ENCODE measurements around the gene PATJ. TPM values are rescaled to one million over a fixed set of nuclear protein-coding genes. Genes with fewer than 3 reads are reported as not detected.
A peak's percentile ranks its signal among the peaks of the same experiment; 100 is the strongest.

Gene PATJ
- total RNA-seq, 2 donors from 2014 or later = 47.8 to 64.5 TPM

GRCh38 chr1:61732726-61733125 lies 9.6 kb upstream of the PATJ start:
- Histone ChIP-seq H3K36me3 (no peaks in the 10 kb centered on the region), H3K9me3 (no peaks in the 10 kb centered on the region), H3K4me1 (ENCODE audit: control insufficient read depth in 1 of 2, low read depth in 2 of 2) (no peaks in the 10 kb centered on the region), H3K27ac (no peak overlapping the region), H3K4me3 (no peak overlapping the region), H3K27me3 (replicated peaks; ENCODE audit: insufficient read depth) (no peaks in the 10 kb centered on the region)
- no peak for ATAC-seq (ENCODE audit: insufficient number of reproducible peaks, low FRiP score, low read depth)
- no peak for DNase-seq (ENCODE audit: low spot score)
- TF ChIP-seq CTCF (IDR thresholded peaks at IDR 0.05) = no peak

DNA sequence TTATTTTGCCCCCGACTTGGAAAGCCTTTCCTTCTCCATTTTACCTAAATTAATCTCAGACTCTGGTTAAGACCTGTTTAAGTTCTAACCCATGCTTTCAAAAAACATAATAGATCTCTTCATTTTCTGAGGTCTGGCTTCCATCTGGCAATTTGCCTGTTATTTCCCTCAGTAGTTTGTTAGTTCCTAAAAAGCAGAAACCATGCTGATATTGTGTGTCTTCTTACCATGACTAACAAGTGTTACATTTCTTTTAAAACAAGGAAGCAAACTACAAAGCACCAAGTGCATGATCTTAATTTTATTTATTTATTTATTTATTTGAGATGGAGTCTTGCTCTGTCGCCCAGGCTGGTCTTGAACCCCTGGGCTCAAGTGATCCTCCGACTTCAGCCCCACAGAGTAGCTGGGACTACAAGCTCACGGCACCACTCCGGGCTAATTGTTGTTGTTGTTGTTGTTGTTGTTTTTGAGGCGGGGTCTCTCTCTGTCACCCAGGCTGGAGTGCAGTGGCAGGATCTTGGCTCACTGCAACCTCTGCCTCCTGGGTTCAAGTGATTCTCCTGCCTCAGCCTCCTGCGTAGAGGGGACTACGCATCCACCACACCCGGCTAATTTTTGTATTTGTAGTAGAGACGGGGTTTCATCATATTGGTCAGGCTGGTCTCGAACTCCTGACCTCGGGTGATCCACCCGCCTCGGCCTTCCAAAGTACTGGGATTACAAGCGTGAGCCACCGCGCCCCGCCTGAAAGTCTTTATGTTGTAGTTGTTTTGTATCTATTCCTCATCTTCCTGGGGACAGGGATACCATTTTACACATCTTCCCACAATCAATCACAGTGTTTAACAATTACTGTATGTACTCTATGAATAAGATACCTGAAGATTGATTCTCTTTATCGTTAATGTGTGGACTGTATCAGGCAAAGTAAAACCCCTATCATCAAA lies 1.3 kb upstream of the PATJ start:
- ATAC-seq (ENCODE audit: insufficient number of reproducible peaks, low FRiP score, low read depth) = no peak
- Histone ChIP-seq H3K9me3 (no peaks in the 10 kb centered on the region), H3K36me3 (no peaks in the 10 kb centered on the region), H3K27me3 (replicated peaks; ENCODE audit: insufficient read depth) (no peaks in the 10 kb centered on the region), H3K4me1 (ENCODE audit: control insufficient read depth in 1 of 2, low read depth in 2 of 2) (peaks cover 10 to 29% of the 10 kb centered on the region in 2 donors), H3K4me3 (peak overlapping the region; percentile 78), H3K27ac (peak overlapping the region; percentile 92 to 99)
- DNase-seq (ENCODE audit: low spot score) = no peak
- no peak for TF ChIP-seq CTCF (IDR thresholded peaks at IDR 0.05)

DNA sequence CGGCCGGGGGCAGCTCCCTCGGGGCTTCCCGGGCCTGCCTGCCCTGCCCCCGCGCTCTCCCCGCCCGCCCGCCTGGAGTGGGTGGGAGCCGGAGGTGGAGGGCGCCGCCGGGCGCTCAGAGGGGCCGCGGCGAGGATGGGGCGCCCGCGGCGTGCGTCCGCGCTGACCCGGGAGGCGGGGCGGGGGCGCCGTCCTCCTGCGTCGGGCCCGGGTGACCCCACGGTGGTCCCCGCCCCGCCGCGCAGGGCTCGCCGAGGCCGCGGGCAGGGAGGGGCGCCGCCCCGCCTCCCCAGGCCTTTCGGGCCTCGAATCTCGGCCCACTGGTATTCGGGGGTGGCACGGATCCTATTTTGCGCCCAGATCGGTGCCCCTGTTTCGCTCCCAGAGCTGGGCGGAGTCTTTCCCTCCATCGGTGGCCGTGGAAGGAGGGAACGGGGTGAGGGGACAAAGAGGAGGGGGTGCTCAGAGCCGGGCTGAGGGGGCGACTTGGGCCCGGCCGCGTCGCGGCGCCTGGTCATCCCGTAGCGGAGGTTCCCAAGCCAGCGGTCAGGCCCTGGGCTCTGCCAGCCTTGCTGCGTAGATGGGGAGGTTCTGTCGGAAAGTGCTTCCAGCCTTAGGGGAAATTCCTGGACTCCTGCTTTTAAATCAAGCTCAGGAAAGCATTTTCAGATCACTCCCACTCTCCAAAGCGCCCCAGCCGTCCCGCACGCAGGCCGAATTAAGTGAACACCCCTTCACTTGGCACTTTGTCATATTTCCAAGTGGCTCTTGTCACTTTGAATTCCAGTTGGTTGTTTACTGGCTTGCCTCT lies 545 bp downstream of the PATJ start:
- Histone ChIP-seq H3K4me1 (ENCODE audit: control insufficient read depth in 1 of 2, low read depth in 2 of 2) (peaks cover 21 to 47% of the 10 kb centered on the region in 2 donors), H3K27me3 (replicated peaks; ENCODE audit: insufficient read depth) (no peaks in the 10 kb centered on the region), H3K4me3 (peak overlapping the region; percentile 78), H3K9me3 (no peaks in the 10 kb centered on the region), H3K36me3 (no peaks in the 10 kb centered on the region), H3K27ac (peak overlapping the region; percentile 92 to 99)
- ATAC-seq (ENCODE audit: insufficient number of reproducible peaks, low FRiP score, low read depth) = peak; percentile 81
- DNase-seq (ENCODE audit: low spot score) = no peak
- TF ChIP-seq CTCF (IDR thresholded peaks at IDR 0.05) = no peak

- TF ChIP-seq CTCF (IDR thresholded peaks at IDR 0.05) = no peak
- DNase-seq (ENCODE audit: low spot score) (no peak), ATAC-seq (ENCODE audit: insufficient number of reproducible peaks, low FRiP score, low read depth) (no peak)
- H3K27ac ChIP-seq = peak overlapping the region; percentile 92 to 99
- no peaks in the 10 kb centered on the region for H3K27me3 ChIP-seq (replicated peaks; ENCODE audit: insufficient read depth)
- H3K36me3 ChIP-seq = no peaks in the 10 kb centered on the region
- H3K9me3 ChIP-seq = no peaks in the 10 kb centered on the region
- peak overlapping the region; percentile 78 for H3K4me3 ChIP-seq
- H3K4me1 ChIP-seq (ENCODE audit: control insufficient read depth in 1 of 2, low read depth in 2 of 2) = peaks cover 21 to 48% of the 10 kb centered on the region in 2 donors
These were observed 1.1 kb downstream of the PATJ start for GRCh38 chr1:61743431-61743705.

All from thoracic aorta (tissue), 2 donors.